ENCODE measurements around the gene PLCXD1.
"Not testable (repeated sequence)": the region's sequence is repeated elsewhere in the genome, so short reads cannot be mapped to it uniquely, and the experiment has no call there.

PLCXD1 gene

DNA sequence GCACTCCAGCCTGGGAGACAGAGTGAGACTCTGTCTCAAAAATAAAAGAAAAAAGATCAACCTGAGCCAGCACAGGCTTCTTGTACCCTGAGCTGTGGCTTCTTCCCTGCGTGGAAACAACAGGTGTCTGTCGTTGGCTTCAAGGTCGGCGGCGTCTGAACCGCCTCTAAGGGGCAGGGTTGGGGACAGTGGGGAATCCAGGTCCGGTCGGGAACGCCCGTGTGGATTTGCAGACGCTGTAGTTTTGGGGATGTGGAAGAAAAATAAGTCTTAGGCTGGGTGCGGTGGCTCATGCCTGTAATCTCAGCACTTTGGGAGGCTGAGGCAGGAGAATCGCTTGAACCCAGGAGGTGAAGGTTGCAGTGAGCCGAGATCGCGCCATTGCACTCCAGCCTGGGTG, 17.2 kb upstream of the PLCXD1 start:
- not testable (repeated sequence) for DNase-seq (ENCODE audit: low spot score)

DNA sequence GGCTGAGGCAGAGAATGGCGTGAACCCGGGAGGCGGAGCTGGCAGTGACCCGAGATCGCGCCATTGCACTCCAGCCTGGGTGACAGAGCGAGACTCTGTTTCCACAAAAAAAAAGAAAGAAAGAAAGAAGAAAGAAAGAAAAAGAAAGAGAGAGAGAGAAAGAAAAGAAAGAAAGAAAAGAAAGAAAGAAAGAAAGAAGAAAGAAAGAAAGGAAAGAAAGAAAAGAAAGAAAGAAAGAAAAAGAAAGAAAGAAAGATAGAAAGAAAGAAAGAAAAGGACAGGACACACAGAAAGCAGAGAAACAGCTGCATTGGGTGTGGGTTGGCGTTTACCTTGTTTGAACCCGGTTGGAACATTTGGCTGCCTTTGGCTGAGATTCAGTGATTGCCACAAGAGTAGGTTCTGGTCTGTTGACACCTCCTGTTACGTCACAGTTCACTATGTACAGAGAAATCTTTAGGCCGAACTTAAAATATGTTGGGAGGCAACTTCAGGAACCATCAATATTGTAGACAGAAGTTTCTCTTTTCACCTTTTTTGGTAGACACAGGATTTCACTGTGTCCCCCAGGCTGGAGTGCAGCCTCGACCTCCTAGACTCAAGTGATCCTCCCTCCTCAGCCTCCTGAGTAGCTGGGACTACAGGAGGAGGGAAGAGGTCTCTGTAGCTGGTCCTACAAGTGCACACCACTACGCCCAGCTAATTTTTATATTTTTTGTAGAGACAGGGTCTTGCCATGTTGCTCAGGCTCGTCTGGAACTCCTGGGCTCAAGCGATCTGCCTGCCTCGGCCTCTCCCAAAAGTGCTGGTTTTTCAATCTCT, 16.3 kb upstream of the PLCXD1 start:
- DNase-seq (ENCODE audit: low spot score), result no peak

DNA sequence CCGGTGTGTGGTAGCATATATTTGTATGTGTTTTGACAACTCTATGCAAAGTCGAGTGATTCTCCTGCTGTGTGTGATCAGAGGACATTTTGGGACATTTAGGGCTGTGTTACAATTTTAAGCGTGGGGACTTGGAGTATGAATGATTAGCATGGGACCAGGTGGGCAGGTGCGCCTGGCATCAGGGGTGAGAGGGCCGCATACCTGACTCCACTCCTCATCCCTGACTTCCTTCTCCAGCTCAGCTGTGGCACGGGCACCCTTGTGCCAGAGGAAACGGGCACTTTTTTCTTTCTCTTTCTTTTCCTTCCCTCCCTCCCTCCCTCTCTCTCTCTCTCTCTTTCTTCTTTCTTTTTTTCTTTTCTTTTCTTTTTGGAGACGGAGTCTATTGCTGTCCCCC, 15.7 kb upstream of the PLCXD1 start:
- DNase-seq (ENCODE audit: low spot score), result no peak

GRCh38 chrX:267771-268261, 13.4 kb upstream of the PLCXD1 start:
- DNase-seq (ENCODE audit: low spot score), result no peak

DNA sequence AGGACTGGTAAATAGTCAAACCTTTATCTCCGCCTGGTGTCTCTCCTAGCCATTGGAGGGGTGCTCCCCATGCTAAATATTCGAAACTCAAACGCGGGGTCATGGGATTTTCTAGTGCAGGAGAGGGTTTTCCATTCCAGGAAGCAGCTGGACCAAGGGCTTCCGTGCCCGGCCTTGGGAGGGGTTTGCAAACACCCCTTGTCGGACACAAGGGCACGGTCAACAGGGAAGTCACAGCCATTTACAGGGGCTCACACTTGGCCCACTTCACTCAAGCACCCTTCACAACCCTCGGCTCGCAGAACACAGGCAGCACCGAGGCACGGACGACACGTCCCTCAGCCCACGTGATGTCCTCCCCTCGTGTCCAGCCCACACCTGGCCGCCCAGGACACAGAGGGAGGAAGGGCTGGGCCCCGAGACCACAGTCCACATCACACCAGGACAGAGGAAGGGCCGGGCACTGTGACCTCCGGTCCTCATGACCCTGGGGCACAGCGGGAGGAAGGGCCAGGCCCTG, 10.3 kb upstream of the PLCXD1 start:
- no peak for DNase-seq (ENCODE audit: low spot score)

- peak; percentile 77 for DNase-seq (ENCODE audit: low spot score)
These were observed 6.2 kb upstream of the PLCXD1 start for GRCh38 chrX:274904-275475.

- no peak for DNase-seq (ENCODE audit: low spot score)
These were observed 5.7 kb upstream of the PLCXD1 start for GRCh38 chrX:275476-275966.

DNA sequence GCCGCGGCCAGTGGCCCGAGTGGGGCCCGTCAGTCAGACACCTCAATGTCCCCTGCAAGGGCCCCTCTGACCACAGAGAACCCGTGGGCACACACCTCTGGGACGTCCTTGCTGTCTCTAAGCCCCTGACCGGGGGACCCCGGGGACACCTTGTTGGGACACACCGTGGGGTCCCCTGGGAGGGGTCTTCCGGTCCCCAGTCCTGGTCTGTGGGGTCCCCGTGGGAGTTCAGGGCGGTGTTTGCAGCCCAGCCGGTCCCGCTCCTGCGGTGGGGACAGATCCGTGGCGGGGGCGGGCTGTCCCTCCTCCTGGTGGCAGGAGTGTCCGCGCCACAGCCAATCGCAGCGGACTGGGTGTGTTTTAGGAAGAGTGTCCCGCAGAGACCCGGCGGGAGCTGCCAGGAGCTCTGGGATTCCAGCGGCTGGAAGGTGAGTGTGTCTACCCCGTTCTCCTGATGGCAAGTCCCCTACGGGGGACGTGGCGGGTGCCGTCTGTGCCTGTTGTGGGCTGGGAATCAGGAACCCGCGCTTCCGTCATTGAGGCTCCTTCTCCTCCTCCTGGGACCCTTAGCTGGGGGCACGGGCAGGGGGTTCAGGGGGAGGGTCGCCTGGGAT, 5.1 kb upstream of the PLCXD1 start:
- DNase-seq (ENCODE audit: low spot score), result peak; percentile 85

- DNase-seq (ENCODE audit: low spot score), result no peak
These were observed 4.5 kb upstream of the PLCXD1 start for GRCh38 chrX:276581-277201.

DNA sequence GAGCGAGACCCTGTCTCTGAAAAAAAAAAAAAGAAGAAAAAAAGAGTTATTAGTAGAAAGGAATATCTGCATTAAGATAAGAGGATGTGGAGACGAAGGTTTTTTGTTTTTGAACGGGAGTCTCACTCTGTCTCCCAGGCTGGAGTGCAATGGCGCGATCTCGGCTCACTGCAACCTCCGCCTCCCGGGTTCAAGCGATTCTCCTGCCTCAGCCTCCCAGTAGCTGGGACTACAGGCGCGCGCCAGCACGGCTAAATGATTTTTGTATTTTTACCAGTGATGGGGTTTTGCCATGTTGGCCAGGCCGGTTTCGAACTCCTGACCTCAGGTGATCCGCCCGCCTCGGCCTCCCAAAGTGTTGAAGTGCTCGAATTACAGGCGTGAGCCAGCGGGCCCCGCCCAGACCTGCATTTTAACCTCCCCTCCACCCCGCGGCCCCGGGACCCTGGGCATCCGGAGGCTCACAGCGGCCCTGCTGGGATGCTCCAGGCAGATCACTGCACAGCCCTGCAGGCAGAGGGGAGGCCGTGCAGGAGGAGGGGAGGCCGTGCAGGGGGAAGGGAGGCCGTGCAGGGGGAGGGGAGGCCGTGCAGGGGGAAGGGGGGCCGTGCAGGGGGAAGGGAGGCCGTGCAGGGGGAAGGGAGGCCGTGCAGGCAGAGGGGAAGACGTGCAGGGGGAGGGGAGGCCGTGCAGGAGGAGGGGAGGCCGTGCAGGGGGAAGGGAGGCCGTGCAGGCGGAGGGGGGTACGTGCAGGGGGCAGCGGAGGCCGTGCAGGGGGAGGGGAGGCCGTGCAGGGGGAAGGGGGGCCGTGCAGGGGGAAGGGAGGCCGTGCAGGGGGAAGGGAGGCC, 1.2 kb upstream of the PLCXD1 start:
- DNase-seq (ENCODE audit: low spot score), result not testable (repeated sequence)

DNA sequence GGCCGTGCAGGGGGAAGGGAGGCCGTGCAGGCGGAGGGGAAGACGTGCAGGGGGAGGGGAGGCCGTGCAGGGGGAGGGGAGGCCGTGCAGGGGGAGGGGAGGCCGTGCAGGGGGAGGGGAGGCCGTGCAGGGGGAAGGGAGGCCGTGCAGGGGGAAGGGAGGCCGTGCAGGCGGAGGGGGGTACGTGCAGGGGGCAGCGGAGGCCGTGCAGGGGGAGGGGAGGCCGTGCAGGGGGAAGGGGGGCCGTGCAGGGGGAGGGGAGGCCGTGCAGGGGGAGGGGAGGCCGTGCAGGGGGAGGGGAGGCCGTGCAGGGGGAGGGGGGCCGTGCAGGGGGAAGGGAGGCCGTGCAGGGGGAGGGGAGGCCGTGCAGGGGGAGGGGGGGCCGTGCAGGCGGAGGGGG, 459 bp upstream of the PLCXD1 start:
- not testable (repeated sequence) for DNase-seq (ENCODE audit: low spot score)

DNA sequence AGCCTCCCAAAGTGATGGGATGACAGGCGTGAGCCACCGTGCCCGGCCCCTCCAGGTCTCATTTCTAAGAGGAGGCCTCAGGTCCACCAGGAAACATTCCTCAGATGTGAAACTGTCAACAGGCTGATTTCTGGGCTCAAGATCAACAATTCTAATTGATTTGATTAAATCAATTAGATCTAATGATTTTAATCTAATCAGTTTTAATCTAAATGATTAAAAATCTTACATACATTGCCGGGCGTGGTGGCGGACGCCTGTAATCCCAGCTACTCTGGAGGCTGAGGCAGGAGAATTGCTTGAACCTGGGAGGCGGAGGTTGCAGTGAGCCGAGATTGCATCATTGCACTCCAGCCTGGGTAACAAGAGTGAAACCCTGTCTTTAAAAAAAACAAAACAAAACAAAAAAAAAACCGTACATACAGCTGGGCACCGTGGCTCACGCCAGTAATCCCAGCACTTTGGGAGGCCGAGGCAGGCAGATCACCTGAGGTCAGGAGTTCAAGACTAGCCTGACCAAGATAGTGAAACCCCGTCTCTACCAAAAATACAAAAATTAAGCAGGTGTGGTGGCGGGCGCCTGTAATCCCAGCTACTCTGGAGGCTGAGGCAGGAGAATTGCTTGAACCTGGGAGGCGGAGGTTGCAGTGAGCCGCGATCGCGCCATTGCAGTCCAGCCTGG, 960 bp downstream of the PLCXD1 start:
- DNase-seq (ENCODE audit: low spot score), result not testable (repeated sequence)

DNA sequence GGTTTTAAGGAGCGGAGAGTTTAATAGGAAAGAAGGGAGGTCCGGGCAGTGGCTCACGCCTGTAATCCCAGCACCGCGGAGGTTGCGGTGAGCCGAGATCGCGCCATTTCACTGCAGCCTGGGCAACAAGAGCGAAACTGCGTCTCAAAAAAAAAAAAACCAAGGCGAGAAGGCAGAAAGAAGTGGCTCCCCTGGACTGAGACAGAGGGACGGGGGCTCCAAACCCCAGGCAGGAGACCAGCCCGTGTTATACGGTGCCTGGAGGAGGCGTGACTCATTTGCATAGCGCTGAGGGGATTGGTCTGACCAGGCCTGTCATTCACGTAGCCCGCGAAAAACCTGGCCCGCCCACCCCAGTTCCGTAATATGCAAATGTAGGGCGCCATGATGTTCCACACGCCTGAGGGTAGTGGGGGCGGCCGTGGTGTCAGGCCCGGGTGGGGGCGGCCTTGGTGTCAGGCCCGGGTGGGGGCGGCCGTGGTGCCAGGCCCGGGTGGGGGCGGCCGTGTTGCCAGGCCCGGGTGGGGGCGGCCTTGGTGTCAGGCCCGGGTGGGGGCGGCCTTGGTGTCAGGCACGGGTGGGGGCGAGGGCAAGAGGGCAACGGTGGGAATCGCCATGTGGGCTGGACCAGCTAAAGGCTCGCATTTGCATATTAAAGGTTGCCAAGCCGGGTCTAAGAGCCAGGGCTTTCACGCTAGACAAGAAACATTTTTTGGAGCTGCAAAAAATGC, 2.1 kb downstream of the PLCXD1 start:
- DNase-seq (ENCODE audit: low spot score), result peak; percentile 86

DNA sequence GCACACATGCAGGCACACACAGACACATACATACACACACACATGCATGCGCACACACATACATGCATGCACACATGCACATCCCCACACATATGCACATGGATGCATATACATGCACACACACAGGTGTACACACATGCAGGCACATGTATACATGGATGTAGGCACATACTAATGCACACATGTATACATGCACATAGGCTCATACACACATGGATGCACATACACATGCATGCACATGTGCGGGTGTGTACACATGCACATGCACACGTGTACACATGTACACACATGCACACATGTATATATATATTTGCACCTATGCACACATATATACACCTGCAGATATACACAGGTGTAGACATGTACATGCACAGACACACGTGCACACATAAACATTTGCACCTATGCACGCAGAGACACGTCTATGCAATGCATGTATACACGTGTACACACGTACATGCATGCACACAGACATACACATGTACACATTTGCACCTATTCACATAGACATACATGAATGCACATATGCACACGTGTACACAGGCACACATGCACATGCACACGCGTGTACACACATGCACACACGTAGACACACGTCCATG, 4.0 kb downstream of the PLCXD1 start:
- no peak for DNase-seq (ENCODE audit: low spot score)

- DNase-seq (ENCODE audit: low spot score), result no peak
These were observed 6.5 kb downstream of the PLCXD1 start for GRCh38 chrX:287670-288069.

DNA sequence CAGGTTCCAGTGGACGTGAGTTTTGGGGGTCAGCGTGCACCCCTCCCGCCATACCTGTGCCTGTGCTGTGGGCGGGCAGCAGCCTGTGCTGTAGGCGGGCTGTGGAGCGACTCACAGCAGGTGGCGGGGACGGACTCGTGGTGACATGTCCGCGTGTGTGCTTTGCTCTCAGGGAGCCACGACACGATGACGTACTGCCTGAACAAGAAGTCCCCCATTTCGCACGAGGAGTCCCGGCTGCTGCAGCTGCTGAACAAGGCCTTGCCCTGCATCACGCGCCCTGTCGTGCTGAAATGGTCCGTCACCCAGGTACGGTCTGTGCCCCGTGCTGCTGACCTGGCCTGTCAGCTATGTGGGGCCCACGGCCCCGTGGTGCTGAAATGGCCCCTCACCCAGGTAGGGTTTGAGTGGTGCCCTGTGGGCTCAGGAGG, 7.4 kb downstream of the PLCXD1 start:
- DNase-seq (ENCODE audit: low spot score), result no peak

DNA sequence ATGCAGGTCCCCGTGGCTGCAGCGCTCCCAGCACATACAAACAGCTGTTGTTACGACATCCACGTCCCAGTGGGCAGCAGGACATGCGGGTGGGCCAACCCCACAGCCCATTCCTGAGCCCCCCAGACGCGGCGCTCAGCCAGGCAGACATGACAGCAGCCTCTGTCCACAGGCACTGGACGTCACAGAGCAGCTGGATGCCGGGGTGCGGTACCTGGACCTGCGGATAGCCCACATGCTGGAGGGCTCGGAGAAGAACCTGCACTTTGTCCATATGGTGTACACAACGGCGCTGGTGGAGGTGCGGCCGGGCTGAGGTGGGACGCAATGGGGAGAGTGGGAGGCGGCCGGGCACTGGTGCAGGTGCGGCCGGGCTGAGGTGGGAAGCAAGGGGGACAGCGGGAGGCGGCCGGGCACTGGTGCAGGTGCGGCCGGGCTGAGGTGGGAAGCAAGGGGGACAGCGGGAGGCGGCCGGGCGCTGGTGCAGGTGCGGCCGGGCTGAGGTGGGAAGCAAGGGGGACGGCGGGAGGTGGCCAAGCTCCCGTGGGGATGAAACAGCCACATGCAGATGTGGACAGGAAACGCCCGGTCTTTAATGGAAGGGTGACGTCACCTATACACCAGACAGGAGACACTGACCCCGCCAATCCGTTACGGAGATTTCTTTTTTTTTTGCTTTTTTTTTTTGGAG, 9.4 kb downstream of the PLCXD1 start:
- DNase-seq (ENCODE audit: low spot score), result no peak

DNA sequence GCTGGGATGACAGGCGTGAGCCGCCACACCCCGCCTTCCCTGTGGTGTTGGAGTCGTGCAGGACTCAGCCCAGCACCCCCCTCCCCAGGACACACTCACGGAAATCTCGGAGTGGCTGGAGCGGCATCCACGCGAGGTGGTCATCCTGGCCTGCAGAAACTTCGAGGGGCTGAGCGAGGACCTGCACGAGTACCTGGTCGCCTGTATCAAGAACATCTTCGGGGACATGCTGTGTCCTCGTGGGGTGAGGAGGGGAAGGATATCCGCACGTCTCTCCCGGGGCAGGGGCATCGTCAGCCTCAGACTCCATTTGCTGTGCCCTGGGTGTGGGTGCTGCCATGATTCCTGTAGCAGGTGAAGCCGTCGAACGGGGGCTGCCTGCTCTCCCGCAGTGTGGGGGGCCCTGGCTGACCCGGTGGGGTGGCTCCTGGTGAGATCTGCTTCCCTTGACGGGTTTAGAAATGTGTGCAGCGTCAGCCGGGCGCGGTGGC, 10.3 kb downstream of the PLCXD1 start:
- no peak for DNase-seq (ENCODE audit: low spot score)

Data from iPS-NIHi11 (cell line).